Measurements from ENCODE around the gene AKAP6.

Gene AKAP6

DNA sequence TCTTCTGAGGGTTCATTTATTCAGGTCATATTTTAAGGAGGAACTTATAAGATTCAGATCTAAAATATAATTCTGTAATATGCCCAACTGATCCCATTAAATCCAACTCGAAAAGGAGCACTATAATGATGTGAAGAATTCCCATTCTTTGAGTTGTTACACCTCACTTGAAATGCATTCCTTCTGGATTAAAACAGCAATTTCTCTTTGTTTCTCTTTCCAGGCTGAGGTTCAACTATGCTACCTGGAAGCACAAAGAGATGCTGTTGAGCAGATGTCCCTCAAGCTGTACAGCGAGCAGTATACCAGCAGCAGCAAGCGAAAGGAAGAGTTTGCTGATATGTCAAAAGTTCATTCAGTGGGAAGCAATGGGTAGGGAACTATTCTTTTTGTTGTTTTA lies 349.0 kb downstream of the AKAP6 start:
- no peak for DNase-seq (ENCODE audit: low read depth)

DNA sequence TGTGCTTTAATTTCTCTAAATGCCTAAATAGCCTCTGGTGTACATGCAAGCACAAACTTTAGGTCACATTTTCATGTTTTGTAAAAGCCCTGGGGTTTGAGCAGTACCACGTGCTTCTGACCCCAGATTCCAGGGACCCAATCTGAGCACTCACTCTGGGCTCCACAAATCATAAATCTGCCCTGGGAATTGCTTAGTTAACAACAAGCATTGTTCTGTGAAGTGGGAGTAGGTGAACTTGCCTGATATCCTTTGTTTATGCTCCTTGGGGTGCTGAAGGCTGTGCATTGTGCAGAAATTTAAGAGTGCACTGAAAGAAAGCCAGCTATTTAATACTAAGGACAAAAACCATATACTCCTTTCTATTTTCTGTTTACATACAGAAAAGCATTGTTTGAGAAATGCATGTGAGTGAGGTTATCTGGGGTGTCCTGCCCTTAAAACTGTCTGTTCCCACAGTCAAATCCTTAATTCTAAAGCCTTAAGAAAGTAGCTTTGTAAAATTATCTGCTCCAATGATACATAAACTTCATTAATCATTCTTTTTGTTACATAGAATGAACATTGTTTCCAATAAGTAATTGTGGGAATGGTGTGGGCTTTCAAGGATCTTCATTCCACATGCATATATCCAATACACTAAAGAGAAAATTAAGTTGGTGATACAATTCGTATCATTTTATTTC lies 351.0 kb downstream of the AKAP6 start:
- DNase-seq (ENCODE audit: low read depth) = no peak

DNA sequence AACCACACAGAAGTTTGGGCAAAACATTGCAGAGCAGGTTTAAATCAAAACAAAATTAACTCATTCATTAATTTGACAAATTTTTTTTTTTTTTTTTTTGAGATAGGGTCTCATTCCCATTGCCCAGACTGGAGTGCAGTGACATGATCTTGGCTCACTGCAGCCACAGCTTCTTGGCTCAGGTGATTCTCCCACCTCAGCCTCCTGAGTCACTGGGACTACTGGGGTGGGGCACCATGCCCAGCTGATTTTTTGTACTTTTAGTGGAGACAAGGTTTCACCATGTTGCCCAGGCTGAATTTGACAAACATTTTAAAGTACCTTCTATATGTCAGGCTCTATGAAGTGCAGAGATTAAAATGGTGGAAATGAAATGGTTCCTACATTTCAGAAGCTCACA lies 352.5 kb downstream of the AKAP6 start:
- no peak for DNase-seq (ENCODE audit: low read depth)

DNA sequence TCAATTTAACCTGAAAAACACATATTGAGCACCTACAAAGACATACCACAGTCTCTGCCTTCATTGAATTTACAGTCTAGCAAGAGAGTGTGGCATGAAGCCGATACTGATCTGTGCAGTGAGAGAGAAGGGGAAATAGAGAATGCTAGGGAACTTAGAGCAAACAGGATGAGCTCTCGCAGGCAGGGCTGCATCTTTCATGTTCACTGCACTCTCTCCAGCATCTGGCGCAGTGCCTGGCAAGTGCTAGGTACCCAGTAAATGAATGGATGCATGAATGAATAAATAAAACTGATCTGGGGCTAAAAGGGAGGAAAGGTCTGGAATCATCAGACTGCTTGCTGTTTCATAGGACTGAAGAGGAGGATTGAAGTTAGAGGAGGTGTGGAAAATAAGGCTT lies 353.1 kb downstream of the AKAP6 start:
- DNase-seq (ENCODE audit: low read depth) = no peak

DNA sequence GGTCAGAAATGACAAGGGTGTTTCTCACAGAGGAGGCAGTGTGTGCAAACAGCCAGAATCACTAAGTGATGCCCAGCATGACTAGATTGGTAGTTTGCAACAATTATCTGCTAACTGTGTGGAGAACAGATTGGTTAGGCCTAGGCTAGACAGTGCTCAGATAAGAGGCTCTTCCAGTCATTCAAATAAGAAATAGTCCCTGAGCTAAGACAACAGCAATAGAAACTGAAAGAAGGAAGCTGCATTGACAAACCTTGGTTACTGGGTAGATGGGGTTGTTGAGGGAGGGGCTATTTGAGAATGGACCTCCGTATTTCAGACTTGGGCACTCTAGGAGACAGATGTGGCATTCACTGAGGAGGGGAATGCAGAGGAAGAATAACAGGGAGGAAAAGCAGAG lies 354.6 kb downstream of the AKAP6 start:
- DNase-seq (ENCODE audit: low read depth) = no peak

DNA sequence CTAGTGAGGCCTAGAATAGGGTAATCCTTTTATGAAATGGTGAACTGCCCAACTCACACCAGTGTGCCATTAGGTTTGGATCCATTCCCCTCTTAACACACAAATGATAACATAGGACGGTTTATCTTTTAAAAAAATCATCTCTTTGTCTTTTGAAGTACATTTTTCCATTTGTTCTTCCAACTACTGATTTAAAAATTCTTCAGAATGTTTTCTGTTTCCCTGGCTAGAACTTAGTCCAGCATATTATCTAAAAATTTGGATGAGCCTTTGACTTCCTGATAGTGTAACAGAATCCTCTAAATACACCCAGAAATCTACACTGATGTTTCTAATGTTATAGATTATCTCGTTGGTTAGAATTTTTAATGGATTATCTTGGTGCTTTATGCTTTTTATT lies 359.8 kb downstream of the AKAP6 start:
- no peak for DNase-seq (ENCODE audit: low read depth)

DNA sequence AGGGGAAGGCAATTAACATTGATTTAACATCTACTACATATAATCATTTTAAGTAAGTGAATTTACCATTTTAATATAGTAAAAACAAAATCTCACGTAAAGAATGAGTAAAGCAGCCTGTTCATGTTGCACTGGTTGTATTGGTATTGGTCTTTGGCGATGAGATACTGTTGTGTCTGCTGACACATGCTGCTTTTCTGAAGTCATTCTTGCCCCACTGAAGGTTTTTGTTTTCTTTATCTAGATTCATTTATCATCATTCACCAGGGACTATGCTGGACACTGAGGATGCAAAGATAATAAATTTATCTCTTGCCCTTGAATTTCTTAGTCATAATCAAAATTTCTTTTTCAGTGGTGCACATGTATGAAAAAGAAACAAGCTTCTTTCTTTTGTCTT lies 363.3 kb downstream of the AKAP6 start:
- DNase-seq (ENCODE audit: low read depth) = no peak

DNA sequence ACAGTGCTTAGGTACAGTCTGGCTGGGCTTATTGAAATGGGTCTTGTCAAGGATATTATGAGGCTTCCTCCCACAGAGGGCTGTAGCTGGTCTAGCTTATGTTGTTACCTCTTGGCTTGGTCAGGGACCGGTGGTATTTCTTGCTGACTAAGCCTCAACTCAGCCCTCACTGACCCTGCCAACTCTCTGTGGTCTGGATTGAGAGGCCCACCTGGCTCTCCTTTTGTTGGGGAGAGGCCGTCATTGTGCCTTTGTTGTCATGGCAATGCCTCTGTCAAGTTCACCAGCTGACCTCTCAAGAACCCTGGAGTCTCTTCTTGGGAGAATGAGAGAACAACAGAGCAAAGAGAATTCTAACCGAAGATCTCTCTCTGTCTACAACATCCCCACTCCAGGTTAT lies 364.0 kb downstream of the AKAP6 start:
- DNase-seq (ENCODE audit: low read depth) = no peak

DNA sequence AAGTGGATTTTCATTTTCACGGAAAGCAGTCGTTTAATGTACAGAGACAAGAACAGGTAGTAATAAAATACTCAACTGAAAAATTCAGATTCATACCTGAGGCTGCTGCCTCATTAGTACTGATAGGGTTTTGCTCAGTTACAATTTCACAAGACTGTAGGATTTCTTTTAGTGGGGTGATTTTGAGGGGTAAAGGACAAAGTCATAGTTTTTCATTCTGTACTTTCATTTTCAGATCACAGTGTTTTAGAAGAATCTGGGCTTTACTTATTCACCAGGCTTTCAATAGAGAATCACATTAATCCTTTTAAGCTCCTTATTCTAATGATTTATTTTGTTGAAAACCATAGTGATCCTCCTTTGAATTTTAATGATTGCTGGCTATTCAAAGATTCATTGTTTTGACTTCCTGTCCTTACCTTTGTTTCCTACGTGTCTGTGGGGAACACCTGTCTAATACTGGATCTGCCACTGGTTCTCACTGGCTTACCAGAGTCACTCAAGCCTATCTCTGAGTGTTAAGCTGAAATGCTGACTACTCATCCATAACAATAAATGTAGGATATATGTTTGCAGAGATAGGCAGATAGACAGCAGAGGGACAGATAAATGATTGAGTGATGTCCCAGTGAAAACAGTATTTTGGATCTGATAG lies 365.8 kb downstream of the AKAP6 start:
- DNase-seq (ENCODE audit: low read depth) = no peak

DNA sequence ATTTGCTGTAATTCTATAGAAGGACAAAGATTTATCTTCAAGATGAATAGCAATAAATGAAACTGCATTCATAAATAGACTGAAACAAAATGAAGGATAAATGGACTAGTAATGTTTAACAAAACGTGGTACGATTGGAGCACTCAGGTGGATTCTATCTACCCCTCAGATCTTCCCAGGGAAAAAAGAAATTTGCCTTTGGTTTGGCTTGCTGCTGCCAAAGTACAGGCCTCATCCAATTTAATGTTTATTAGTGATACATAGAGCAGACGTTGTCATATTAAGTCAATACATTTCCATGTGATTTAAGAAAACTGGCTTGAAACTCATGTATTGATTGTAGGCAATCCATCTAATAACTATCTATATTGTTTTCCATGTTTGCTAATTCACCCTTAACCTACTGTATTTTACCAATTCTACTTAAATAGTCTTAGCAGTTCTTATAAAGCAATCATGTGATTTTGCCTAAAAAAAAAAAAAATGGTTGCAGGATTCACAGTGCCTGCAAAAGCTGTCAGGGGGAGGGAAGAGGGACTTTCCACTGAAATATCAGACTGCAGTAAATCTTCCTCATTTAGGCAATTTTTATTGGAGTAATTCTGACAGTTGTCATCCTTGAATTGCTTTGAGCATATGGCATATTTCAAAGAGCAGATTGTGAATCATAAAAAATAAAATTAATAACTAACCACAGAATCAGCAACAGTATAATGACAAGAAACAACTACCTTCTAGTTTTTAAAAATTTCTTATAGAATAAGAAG lies 367.4 kb downstream of the AKAP6 start:
- DNase-seq (ENCODE audit: low read depth) = no peak

DNA sequence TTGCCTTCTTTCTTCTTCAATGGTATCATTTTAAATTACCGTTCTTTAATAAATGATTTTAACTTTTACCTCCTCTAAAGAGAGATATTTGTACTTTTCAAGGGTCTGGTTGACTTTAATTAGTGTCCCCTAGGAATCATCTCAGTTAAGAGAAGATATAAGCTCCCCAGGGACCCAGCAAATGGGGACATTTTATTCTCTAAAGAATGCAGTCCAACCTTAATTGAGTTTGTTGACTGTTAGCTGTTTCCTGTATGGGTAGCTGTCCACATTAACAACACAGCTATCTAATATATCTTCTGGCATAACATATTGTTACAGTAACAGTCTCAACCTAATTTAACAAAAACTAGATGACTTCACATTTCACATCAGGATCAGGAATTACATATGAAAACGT lies 368.0 kb downstream of the AKAP6 start:
- no peak for DNase-seq (ENCODE audit: low read depth)

DNA sequence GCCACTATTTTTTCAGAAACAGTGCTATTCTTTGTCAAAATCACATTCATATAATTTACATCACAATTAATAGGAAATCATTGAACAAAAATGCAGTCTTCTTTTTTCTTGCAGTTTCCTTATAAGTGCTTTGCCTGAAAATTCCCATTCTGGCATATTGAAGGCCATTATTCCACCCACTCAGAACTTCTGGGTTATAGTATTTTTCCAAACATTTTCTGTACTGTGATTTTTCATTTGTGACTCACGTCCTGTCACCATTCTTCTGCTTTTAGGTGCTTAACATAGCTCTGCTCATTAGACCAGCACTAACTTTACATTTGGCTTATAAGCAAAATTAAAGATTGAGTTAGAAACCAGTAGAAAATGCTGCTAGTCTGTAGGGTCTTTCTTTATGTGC lies 368.6 kb downstream of the AKAP6 start:
- no peak for DNase-seq (ENCODE audit: low read depth)

DNA sequence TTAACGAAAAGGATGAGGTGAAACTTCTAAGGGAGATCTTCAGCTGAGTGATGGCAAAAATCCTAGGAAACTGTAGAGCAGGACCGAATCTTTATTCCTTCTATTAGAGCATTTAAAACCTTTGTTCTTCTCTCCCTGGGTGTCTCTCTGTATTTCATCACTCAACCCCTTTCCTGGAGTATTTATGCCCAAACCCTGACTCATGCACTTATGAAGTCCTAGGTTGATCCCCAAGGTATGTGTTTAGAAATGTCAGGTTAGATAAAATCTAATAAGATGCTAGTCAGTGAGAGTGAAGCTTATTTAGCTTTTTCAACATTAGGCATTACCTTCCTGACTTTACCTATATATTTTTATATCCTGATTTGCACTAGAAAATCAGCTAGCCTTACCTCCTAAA lies 369.7 kb downstream of the AKAP6 start:
- DNase-seq (ENCODE audit: low read depth) = no peak

DNA sequence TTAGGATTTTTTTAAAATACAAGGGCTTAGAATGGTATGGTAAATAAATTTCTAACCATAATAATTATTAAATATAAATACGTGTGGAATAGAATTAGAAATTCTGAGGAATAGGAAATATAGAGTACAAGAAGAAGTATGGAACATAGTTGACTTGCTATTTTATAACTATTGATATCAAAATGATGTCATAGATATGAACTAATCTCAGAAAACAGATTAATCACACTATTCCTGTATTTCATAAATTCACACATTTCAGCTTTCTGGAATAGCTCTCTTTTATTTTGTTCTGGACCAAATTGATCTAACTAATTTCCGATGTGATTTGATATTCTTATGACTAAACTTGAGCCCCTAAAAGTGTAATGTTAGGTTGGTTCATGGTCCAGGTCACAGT lies 372.4 kb downstream of the AKAP6 start:
- no peak for DNase-seq (ENCODE audit: low read depth)

DNA sequence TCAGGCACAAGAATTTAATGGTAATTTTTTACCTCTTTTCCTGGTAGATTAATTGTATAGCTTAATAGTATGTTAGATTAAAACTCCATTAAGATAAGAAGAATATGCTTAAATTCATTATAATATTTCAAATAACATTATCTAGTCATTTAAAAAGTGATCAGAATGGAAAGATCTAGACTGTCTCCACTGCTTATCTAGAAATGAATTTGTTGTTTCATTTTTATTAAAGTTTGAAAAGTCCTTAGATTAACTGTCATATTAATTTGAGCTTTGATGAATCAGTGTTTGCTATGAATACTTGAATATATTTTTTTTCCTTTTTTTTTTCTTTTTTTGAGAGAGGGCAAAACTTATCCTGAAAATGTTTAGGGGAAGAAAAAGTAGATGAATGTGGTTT lies 373.0 kb downstream of the AKAP6 start:
- no peak for DNase-seq (ENCODE audit: low read depth)

DNA sequence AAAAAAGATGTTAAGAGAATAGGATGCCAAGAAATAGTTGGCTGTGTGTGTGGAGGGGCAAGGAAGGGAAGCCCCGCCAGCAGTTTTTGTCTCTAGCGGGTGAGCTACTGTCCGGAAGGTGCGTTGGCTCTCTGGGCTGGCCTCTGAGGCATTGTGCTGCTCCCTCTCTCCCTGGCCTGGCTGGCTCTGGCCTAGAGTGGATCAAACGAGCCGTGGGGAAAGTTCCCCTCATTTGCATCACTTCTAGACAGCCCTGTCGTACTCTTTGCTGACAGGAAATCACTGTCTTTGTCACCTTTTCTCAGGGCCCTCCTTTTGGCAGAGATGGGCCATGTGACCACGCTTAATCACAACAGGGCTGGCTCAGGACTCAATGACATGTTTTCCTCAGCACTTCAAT lies 373.5 kb downstream of the AKAP6 start:
- DNase-seq (ENCODE audit: low read depth) = no peak

DNA sequence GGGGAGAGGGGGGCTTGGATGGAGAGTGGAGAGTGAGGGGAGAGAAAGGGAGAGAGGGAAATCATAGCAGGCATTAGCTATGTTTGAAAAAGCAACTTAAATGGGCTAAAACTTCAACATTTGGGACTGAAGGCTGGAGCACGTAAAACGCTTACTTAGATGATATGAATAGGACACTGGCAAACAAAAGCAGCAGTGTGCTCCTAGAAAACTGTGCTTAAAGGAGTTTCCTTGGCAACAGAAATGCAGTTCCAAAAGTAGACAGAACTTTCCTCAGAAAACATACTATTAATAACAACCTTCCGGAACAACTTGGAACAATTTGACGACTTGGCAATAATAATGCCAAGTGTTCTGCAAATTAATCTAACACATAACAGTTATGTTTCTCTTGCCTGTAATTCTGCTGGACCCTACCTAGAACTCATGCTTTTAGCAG lies 374.1 kb downstream of the AKAP6 start:
- DNase-seq (ENCODE audit: low read depth) = no peak

DNA sequence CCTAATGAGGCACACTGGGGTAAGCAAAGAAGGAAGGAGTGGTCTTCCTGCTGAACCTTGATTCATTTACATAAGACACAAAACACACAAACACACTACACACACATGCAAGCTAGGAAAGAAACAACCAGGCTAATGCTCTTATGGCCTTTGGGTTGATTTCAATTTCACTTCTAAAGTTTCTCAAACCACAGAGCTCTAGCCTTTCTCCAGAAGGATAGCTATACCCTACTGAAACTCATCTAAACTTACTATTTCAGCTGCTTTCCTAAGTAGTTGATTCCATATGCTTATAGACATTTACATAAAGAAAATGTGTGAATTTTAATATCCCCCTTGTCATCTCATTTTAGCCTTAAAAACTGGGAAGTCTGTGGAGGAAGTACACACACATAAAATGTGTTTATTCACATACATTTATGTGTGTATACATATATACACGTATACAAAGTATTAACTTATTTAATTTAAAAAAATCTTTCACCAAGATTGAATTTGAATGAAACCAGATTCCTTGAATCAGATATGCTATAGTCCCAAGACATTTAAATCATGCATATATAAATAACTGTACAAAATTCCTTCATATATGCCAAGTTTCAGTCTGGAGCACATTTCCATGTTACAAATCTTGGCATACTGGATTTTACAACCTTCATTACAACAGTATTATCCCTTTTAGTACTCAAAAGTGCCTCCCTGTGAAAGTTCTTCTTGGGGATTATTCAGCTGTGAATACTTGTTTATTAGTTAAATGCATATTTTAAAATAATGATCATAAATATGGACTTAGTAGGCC lies 377.8 kb downstream of the AKAP6 start:
- no peak for DNase-seq (ENCODE audit: low read depth)

DNA sequence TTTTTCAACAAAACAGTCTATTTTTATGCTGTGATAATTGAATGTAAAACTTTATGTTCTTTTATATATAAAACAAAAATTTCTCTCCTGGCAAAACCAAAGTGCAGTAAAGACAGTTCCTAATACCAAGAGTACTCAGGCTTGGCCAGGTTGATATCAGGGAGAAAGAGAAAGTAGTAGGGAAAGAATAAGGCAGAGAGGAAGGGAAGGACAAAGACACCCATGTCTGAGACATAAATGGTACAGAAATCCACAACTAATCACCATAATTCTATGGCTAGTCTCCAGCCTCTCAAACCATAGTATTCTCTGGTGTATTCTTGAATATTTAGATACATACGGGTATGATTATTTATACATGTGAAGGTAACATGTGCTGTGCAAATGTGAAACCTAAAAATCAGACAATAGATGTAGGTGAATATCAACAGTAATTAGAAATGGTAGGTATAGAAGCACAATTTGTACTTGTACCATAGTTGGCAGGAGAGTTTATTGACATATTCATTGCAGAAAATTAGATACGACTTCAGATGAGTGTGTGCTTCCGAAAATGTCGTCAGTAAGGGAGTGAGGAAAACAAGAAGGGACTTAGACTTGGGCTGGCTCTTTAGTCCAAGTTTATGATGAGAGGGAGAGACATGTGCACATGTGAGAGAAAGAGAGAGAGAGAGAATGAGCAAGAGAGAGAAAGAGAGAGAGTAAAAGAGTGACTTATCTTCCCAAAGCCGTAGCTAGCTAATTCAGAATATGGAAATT lies 378.8 kb downstream of the AKAP6 start:
- no peak for DNase-seq (ENCODE audit: low read depth)

DNA sequence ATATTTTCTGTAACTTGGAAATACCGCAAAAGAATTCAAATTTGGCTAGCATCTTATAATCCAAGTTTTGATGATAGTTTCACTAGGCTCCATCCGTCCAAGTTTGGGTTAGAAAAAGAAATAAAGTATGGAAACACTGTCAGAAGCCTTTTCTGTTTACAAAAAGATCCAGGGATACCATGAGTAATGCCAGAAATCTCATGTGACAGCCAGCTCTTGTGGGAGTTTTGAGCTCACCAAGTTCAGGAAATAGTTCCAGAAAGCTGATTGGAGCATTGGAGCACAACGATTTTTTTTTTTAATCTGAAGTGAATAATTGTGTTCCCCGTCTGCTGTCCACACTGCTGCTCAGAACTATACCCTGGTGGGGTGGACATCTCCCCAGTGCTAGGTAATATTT lies 379.9 kb downstream of the AKAP6 start:
- DNase-seq (ENCODE audit: low read depth) = no peak

DNA sequence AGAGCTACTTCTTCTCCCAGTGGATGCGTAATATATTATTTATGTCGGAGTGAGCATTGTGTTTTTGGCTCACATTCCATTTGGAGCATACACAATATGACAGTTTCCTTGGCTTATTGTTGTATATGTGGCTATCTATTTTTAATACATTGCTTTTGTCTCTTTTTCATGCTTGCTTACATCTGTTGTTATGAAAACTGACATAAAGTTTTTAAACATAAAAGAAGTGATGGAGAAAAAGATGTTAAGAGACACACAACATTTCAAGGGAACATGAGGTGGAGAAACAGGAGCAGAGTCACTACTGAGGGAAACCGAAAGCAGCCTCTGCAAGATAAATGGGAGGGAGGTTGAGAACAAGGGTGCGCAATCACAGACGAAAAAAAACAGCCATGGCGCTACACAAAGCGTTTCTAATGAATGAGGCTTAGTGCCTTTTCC lies 381.2 kb downstream of the AKAP6 start:
- DNase-seq (ENCODE audit: low read depth) = no peak

Data from HS-5 (cell line).